ENCODE results near the gene STX18.
A peak's percentile ranks its signal among the peaks of the same experiment; 100 is the strongest.
"Not testable (repeated sequence)": the region's sequence is repeated elsewhere in the genome, so short reads cannot be mapped to it uniquely, and the experiment has no call there.

STX18 gene

DNA sequence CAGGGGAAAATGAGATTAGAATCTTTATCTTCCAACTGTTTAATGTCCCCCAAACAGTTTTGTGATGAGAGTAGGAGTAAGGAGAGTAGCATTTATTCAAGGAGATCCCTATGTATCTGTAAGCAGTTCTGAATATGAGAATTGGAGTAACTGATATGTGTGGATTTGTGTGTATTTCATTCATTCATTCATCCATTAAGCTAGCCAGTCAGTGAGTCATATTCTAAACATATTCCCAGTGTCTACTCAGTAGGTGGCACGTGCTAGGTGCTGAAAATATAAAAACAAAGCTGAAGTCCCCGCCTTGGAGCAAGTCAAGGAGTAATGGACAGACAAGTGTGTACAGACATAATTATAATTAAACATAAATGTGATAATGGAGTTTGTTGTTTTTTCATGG is 12.4 kb upstream of the STX18 start:
- DNase-seq, result no peak

DNA sequence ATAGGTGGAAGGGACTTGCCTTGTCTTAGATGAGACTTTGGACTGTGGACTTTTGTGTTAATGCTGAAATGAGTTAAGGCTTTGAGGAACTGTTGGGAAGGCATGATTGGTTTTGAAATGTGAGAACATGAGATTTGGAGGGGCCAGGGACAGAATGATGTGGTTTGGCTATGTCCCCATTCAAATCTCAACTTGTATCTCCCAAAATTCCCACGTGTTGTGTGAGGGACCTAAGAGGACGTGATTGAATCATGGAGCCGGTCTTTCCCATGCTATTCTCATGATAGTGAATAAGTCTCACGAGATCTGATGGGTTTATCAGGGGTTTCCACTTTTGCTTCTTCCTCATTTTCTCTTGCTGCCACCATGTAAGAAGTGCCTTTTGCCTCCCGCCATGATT is 10.2 kb upstream of the STX18 start:
- DNase-seq, result not testable (repeated sequence)

DNA sequence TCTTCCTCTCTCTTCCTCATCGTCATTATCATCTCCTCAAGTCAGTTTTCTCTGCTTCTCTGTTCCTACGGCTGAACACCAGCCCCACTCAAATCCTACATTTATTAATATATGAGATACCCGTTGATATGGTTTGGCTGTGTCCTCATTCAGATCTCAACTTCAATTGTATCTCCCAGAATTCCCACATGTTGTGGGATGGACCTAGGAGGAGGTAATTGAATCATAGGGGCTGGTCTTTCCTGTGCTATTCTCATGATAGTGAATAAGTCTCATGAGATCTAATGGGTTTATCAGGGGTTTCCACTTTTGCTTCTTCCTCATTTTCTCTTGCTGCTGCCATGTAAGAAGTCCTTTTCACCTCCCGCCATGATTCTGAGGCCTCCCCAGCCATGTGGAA is 8.3 kb upstream of the STX18 start:
- DNase-seq, result not testable (repeated sequence)

DNA sequence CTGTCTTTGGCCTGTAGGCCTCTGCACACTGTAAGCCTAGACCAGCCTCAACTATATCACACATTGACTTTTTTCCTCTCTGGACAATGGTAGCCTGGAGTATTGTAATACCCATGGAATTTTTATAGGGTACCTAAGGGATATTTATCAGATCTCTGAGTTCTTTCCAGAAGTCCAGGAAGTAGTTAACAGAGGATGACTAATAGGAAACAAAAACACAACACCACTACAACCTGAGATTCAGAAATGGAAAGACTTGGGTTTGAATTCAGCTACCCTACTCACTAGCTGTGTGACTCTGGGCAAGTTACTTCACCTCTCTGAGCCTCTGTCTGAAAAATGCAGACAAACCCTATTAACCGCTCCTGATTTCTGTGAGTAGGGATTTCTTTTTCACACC is 7.7 kb upstream of the STX18 start:
- no peak for DNase-seq

DNA sequence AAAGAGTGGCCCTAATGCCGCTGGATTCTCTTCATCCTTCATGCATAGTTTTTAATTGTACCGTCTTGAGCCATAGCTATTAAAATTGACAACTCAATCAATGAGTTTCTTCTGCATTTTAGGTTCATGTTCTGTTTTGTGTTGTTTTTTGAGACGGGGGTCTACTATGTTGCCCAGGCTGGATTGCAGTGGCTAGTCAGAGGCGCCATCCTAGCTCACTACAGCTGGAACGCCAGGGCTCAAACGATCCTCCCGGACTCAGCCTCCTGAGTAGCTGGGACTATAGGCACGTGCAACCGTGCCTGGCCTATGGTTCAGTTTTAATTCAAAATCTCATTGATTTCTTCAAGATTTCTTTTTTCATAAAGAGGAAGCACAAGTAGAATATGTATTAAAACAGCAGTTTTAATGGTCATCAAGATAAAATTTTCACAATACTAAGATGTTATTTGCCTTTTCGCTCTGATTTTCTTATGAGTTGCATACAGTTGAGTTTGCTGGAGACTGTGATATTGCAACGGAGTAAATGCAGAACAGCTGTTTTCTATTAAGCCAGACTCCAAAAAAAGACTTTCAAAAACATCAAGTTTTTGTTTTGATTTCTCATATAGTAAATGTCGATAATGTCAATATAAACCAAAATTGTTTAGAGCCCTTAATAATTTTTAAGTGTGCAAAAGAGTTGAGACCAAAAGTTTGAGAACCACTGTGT is 1.1 kb upstream of the STX18 start:
- DNase-seq, result no peak

DNA sequence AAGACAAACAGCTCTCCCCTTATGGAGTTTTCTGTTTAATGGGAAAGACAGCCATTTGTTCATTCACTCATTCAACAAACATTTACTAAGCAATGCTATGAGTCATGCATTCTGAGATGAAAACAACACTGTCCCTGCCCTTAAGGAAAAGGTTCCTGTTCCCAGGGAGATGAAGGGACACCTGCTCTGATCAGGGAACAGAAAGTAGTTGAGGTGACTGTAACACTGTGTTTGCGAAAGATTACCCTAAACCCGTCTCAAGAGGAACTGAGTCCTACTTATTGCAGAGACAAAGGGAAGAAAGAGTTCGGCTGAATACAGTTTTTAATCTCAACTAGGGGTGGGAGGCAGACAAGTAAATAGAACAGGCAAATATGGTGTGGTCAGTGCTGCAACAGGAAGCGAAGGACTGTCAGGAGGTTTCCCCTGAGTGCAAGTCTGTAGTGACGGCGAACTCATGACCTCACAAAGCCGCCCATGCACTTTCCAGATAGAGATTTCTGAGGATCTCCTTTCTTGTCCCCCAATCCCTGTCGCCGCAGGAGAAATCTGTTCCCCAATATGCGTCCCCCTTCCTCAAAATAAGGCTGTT is 712 bp downstream of the STX18 start:
- DNase-seq, result peak; percentile 59

DNA sequence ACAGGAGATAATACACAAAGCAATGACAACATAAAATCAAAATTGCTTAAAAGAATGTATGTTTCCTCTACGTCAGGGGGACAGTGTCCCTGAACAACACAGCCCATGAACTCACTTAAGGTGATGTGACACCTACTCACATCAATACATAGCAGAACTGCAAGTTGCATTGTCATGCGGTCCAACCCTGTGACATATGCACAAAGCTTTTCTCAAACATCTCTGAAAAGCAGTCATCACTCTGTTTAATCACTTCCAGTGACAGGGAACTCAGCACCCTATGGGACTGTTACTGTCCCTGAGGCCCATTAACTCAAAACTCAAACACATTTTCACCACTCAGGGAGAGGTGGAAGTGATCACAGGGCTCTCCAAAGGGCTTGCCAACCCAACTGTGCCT is 2.4 kb downstream of the STX18 start:
- no peak for DNase-seq

- DNase-seq, result no peak
Measured at GRCh38 chr4:4535590-4535989, 6.3 kb downstream of the STX18 start.

DNA sequence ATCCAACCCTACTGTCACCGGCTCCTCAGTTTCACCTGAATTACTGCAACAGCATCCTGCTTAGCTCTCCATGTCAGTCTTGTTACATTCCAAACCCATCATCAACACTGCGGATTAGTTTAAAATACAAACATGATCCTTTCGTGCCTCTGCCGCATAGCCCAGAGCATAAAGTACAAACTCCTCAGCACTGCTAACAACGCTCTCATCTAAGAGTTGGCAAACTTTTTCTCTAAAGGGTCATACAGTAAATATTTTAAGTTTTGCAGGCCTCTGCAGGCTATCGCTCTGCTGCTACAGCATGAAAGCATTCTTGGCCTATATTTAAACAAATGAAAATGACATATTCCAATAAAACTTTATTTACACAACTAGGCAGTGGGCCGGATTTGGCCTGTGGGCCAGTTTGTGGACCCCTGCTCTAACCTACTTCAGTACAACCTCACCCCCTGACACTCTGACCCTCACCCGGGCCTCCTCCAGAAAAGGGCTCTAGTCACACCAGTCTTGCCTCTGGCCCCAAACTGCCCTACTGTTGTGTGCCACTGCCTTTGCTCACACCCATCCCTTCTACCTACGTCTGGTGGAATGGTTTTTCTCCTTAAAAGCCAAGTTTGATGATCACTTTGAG is 7.2 kb downstream of the STX18 start:
- no peak for DNase-seq

GRCh38 chr4:4533461-4534169 is 8.2 kb downstream of the STX18 start:
- DNase-seq, result no peak

- DNase-seq, result peak; percentile 73
Measured at GRCh38 chr4:4532371-4533154, 9.3 kb downstream of the STX18 start.

DNA sequence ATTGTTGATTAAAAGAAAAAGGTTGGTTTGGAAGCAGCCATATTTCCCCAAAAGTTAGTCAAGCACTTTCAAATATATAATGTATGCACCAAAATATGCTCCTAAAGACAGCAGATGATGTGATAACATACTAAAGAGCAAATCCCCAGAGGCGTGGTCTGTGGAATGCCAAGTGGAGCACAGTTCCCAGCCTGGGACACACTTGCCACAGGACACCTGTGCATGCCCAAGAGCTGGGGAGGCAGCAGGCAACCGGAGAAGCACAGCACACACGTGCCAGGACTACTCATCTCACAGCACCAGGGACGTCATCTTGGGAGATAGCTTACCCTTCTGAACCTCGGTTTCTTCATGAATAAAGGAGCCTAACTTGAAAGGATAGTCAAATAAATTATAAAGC is 12.5 kb downstream of the STX18 start:
- no peak for DNase-seq

- DNase-seq, result no peak
Measured at GRCh38 chr4:4526401-4526800, 15.4 kb downstream of the STX18 start.

DNA sequence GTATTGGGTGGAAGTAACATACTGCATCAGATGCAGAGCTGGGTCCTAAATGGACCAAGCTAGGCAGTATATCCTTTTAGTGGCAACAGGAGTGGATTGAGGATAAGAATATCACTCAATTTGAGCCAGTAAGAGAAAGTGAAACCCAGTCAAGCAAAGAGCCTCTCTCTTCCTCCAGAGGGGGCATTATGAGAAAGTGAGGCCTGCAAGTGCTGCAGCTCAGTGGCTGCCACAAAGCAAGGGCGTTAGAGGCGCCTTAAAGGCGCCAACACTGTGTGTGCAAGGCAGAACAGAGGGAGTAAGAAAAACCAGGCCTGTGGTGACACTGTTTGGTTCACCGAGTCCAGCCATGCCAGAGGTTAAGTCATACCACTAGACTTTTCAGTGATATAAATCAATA is 17.5 kb downstream of the STX18 start:
- peak; percentile 25 for DNase-seq

DNA sequence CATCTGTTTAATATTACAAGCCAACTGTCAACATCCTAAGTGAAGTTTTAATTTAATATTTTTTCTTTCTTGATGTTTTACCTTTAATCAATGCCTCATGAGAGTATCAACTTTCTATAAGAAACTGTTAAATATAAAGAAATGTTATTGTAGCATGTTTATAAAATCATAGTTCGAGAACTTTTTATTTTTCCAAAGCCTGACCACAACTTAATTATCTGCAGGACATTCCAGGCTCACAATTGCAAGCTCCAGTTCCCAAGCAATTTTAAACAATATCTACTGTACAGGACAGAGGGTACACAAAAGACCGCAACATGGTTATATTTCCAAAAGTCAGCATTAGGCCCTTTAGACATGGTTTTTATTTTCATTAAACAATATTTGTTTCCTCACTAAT is 20.1 kb downstream of the STX18 start:
- DNase-seq, result no peak

- no peak for DNase-seq
Measured at GRCh38 chr4:4521136-4521535, 20.7 kb downstream of the STX18 start.

DNA sequence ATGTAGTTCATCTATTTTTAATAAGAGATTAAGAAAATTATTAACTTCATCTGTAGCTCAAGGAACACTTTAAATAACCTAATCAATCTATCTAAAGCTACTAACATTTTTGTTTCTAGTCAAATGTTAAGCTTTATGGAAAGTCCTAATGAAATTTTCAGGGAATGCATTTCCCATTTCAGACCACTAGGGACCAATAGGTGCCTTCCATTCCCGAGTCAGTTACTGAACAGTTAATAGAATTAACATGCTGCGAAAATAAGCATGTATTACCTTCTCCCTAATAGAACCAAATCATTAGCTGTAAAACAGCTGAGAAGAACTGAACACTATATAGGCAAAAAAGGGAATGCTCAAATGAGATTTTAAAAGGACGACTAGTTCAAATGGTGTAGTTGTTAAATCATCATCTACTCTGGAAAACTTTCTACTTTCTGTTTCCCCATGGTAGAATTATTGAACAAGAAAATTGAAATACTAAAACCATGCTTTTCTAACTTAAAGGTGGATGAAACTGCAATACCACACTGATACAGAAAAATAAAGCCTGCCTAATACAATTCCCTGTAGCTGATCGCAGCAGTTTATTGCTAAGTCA is 22.5 kb downstream of the STX18 start:
- DNase-seq, result peak; percentile 20

- DNase-seq, result no peak
Measured at GRCh38 chr4:4518747-4519146, 23.1 kb downstream of the STX18 start.

DNA sequence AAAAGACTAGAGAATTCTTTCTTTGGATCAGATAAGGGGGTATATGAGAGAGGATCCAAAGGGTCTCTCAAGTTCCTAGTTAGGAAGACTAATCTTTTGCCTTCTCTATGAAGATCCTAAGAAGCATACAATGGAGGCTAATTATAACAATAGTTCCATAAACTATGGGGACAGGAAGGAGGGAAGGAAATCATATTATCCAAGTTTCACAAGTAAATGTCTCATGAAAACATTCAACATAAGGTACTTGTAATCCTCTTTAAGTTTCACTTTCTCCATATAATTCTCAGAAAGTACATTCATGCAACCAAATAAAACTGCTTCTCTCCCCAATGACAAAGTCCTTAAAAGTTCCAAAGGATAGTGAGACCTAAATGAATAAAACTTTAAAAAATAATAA is 27.1 kb downstream of the STX18 start:
- no peak for DNase-seq

GRCh38 chr4:4512282-4512681 is 29.6 kb downstream of the STX18 start:
- no peak for DNase-seq

- not testable (repeated sequence) for DNase-seq
Measured at GRCh38 chr4:4510641-4511040, 31.2 kb downstream of the STX18 start.

- no peak for DNase-seq
Measured at GRCh38 chr4:4509521-4509920, 32.3 kb downstream of the STX18 start.

DNA sequence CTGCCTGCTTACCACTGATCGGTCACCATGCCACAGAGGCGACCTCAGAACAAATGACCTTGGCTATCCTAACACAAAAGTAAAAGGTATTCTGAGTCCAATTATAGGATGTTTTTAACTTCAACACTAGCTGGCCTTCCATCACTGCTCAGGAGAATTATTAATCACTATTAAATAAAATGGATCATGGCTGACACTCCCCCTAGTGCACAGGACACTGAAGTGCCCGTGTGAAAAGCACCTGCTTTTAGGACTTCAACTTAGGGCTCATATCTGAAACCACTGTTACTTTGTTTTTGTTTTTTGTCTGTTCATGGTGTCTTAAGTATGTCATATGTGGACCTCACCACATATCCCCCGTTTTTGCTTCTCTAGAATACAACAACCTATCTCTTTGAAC is 33.9 kb downstream of the STX18 start:
- DNase-seq, result peak; percentile 39

Measured in hematopoietic multipotent progenitor cell treated with erythropoietin and hydrocortisone succinate and interleukin-3 and kit ligand, for 8 days (in vitro differentiated cells).